HUES6 (cell line): ENCODE results near the gene ZNF544.

ENCODE experiments used
- H3K27ac ChIP-seq: 2 replicates; pipeline ENCODE4 v1.7.0; 2013; ENCODE audit warnings: low read depth, mild to moderate bottlenecking, low read length, inconsistent platforms
- H3K27me3 ChIP-seq: 2 replicates; pipeline ENCODE4 v1.6.1; 2013; ENCODE audit warnings: low read length; ENCODE audit not compliant: control insufficient read depth, insufficient read depth
- H3K36me3 ChIP-seq: 2 replicates; pipeline ENCODE4 v1.6.1; 2013; ENCODE audit warnings: low read length; ENCODE audit not compliant: control insufficient read depth, insufficient read depth
- H3K4me1 ChIP-seq: 2 replicates; pipeline ENCODE4 v1.6.1; 2013; ENCODE audit warnings: low read length; ENCODE audit not compliant: control insufficient read depth, insufficient read depth
- H3K4me3 ChIP-seq: 2 replicates; pipeline ENCODE4 v1.5.1; 2013; ENCODE audit warnings: low read depth, low read length
- H3K9ac ChIP-seq: one replicate; pipeline ENCODE4 v1.6.1; 2013; ENCODE audit warnings: mild to moderate bottlenecking, low read length
- H3K9me3 ChIP-seq: 2 replicates; pipeline ENCODE4 v1.6.1; 2013; ENCODE audit warnings: low read depth, low read length; ENCODE audit not compliant: control insufficient read depth, insufficient read depth

Gene ZNF544

GRCh38 chr19:58228585-58229254 is at the start of gene ZNF544:
ZNF544 (plus strand) TSS chr19:58228914; CDS start chr19:58244024, 15,110 bp downstream.
- Histone ChIP-seq H3K27me3 (no peaks in the 10 kb centered on the region), H3K4me1 (peaks cover 9% of the 10 kb centered on the region; the same call in 1 of the 2 replicates), H3K9ac (peak within 1 kb of the TSS; percentile 95), H3K4me3 (peak within 1 kb of the TSS; percentile 94), H3K9me3 (peaks cover 14% of the 10 kb centered on the region; the same call in 1 of the 2 replicates), H3K27ac (peak within 1 kb of the TSS; percentile 95), H3K36me3 (peaks cover 42% of the 10 kb centered on the region)

GRCh38 chr19:58181902-58182576 is 46.7 kb upstream of the ZNF544 start:
- Histone ChIP-seq H3K4me3 (peak overlapping the region; percentile 56), H3K9me3 (peaks cover 56% of the 10 kb centered on the region), H3K27me3 (no peaks in the 10 kb centered on the region), H3K36me3 (peaks cover 21% of the 10 kb centered on the region), H3K9ac (no peak overlapping the region), H3K27ac (no peak overlapping the region), H3K4me1 (no peaks in the 10 kb centered on the region)

GRCh38 chr19:58182577-58182988 is 46.1 kb upstream of the ZNF544 start:
- H3K36me3 ChIP-seq, result peaks cover 26% of the 10 kb centered on the region
- no peaks in the 10 kb centered on the region for H3K4me1 ChIP-seq
- no peak overlapping the region for H3K9ac ChIP-seq
- peaks cover 56% of the 10 kb centered on the region for H3K9me3 ChIP-seq
- H3K4me3 ChIP-seq, result peak overlapping the region; percentile 89
- no peak overlapping the region for H3K27ac ChIP-seq
- no peaks in the 10 kb centered on the region for H3K27me3 ChIP-seq

GRCh38 chr19:58182989-58183816 is 45.5 kb upstream of the ZNF544 start, which contains the start of gene ZNF274:
ZNF274 (plus strand) TSS chr19:58183061; CDS start chr19:58183966, 905 bp downstream.
- Histone ChIP-seq H3K27ac (peak within 1 kb of the TSS; percentile 92), H3K27me3 (no peaks in the 10 kb centered on the region), H3K4me3 (peak within 1 kb of the TSS; percentile 89), H3K9me3 (peaks cover 53% of the 10 kb centered on the region), H3K9ac (peak within 1 kb of the TSS; percentile 92), H3K36me3 (peaks cover 32% of the 10 kb centered on the region), H3K4me1 (no peaks in the 10 kb centered on the region)

- no peaks in the 10 kb centered on the region for H3K27me3 ChIP-seq
- H3K27ac ChIP-seq, result peak overlapping the region; percentile 92; the same call in 1 of the 2 replicates
- peaks cover 37% of the 10 kb centered on the region for H3K36me3 ChIP-seq
- peak overlapping the region; percentile 89 for H3K4me3 ChIP-seq
- H3K9me3 ChIP-seq, result peaks cover 53% of the 10 kb centered on the region
- H3K9ac ChIP-seq, result peak overlapping the region; percentile 92
- no peaks in the 10 kb centered on the region for H3K4me1 ChIP-seq
Measured at GRCh38 chr19:58183817-58184215, 44.9 kb upstream of the ZNF544 start.

GRCh38 chr19:58196901-58197616 is 31.7 kb upstream of the ZNF544 start:
- no peaks in the 10 kb centered on the region for H3K27me3 ChIP-seq
- no peak overlapping the region for H3K4me3 ChIP-seq
- peaks cover 86% of the 10 kb centered on the region for H3K36me3 ChIP-seq
- H3K9me3 ChIP-seq, result peaks cover 94% of the 10 kb centered on the region
- no peak overlapping the region for H3K27ac ChIP-seq
- no peaks in the 10 kb centered on the region for H3K4me1 ChIP-seq
- H3K9ac ChIP-seq, result no peak overlapping the region

GRCh38 chr19:58203814-58204475 is 24.8 kb upstream of the ZNF544 start:
- Histone ChIP-seq H3K27me3 (no peaks in the 10 kb centered on the region), H3K4me1 (no peaks in the 10 kb centered on the region), H3K9ac (no peak overlapping the region), H3K9me3 (peaks cover 93% of the 10 kb centered on the region), H3K36me3 (peaks cover 72% of the 10 kb centered on the region), H3K27ac (no peak overlapping the region; the same call in 1 of the 2 replicates), H3K4me3 (peak overlapping the region; percentile 63; the same call in 1 of the 2 replicates)

- Histone ChIP-seq H3K27ac (no peak overlapping the region), H3K36me3 (peaks cover 74% of the 10 kb centered on the region), H3K27me3 (no peaks in the 10 kb centered on the region), H3K9ac (no peak overlapping the region), H3K4me1 (no peaks in the 10 kb centered on the region), H3K9me3 (peaks cover 92% of the 10 kb centered on the region), H3K4me3 (peak overlapping the region; percentile 63; the same call in 1 of the 2 replicates)
Measured at GRCh38 chr19:58204566-58204965, 24.1 kb upstream of the ZNF544 start.

- Histone ChIP-seq H3K27ac (no peak overlapping the region), H3K27me3 (no peaks in the 10 kb centered on the region), H3K4me1 (no peaks in the 10 kb centered on the region), H3K4me3 (no peak overlapping the region), H3K36me3 (peaks cover 90% of the 10 kb centered on the region), H3K9me3 (peaks cover 86% of the 10 kb centered on the region), H3K9ac (no peak overlapping the region)
Measured at GRCh38 chr19:58209577-58209976, 19.1 kb upstream of the ZNF544 start.
